Astrocyte (in vitro differentiated cells and primary cell): Measurements from ENCODE around the gene AKAP13. TPM values are rescaled to one million over a fixed set of nuclear protein-coding genes. Genes with fewer than 3 reads are reported as not detected.

ENCODE experiments used
- DNase-seq: peaks from one replicate; pipeline ENCODE4 v3.0.0-alpha.2; 2010; ENCODE audit warnings: low read depth
- FAIRE-seq: peaks from 2 replicates; lab custom pipeline; 2011; peaks lifted over from hg19 to GRCh38; lab: Jason Lieb, UNC
- H2AFZ ChIP-seq: 2 replicates; pipeline ENCODE4 v1.6.0; 2012; ENCODE audit warnings: low read depth, low read length, inconsistent platforms
- H3K27ac ChIP-seq: 2 replicates; pipeline ENCODE4 v1.5.1; 2011; ENCODE audit warnings: low read depth, low read length, inconsistent platforms
- H3K27me3 ChIP-seq: 2 replicates; pipeline ENCODE4 v1.6.0; 2011; ENCODE audit warnings: low read length, inconsistent platforms; ENCODE audit not compliant: insufficient read depth
- H3K36me3 ChIP-seq: 2 replicates; pipeline ENCODE4 v1.5.1; 2011; ENCODE audit warnings: low read length, inconsistent platforms; ENCODE audit not compliant: insufficient read depth
- H3K4me1 ChIP-seq: 2 replicates; pipeline ENCODE4 v1.5.1; 2011; ENCODE audit warnings: low read length, inconsistent platforms; ENCODE audit not compliant: insufficient read depth
- H3K4me2 ChIP-seq: 2 replicates; pipeline ENCODE4 v1.6.0; 2012; ENCODE audit warnings: low read length, inconsistent platforms
- H3K4me3 ChIP-seq: 2 replicates; pipeline ENCODE4 v1.5.1; 2011; ENCODE audit warnings: low read depth, mild to moderate bottlenecking, low read length, inconsistent platforms; ENCODE audit not compliant: insufficient read depth
- H3K79me2 ChIP-seq: 2 replicates; pipeline ENCODE4 v1.6.0; 2012; ENCODE audit warnings: mild to moderate bottlenecking, low read length, inconsistent platforms; ENCODE audit not compliant: insufficient read depth
- H3K9ac ChIP-seq: 2 replicates; pipeline ENCODE4 v1.6.0; 2012; ENCODE audit warnings: mild to moderate bottlenecking, low read length, inconsistent platforms
- H3K9me3 ChIP-seq: 2 replicates; pipeline ENCODE4 v1.5.1; 2012; ENCODE audit warnings: low read depth, mild to moderate bottlenecking, low read length, inconsistent platforms; ENCODE audit not compliant: insufficient read depth
- H4K20me1 ChIP-seq: 2 replicates; pipeline ENCODE4 v1.6.0; 2012; ENCODE audit warnings: low read length, inconsistent platforms; ENCODE audit not compliant: insufficient read depth
- H3K27ac Mint-ChIP-seq: one replicate; pipeline ENCODE4 v1.8.0; 2021; ENCODE audit warnings: mild to moderate bottlenecking, mixed read lengths; ENCODE audit not compliant: unreplicated experiment
- H3K27me3 Mint-ChIP-seq: one replicate; pipeline ENCODE4 v1.8.0; 2021; ENCODE audit warnings: low read depth, mixed read lengths; ENCODE audit not compliant: unreplicated experiment
- H3K36me3 Mint-ChIP-seq: one replicate; pipeline ENCODE4 v1.8.0; 2021; ENCODE audit warnings: low read depth, mixed read lengths; ENCODE audit not compliant: unreplicated experiment
- H3K4me1 Mint-ChIP-seq: one replicate; pipeline ENCODE4 v1.8.0; 2021; ENCODE audit warnings: low read depth, mixed read lengths; ENCODE audit not compliant: unreplicated experiment
- H3K4me3 Mint-ChIP-seq: one replicate; pipeline ENCODE4 v1.8.0; 2021; ENCODE audit warnings: mild to moderate bottlenecking, moderate library complexity, mixed read lengths; ENCODE audit not compliant: unreplicated experiment
- H3K9me3 Mint-ChIP-seq: one replicate; pipeline ENCODE4 v1.8.0; 2021; ENCODE audit warnings: mild to moderate bottlenecking, mixed read lengths; ENCODE audit not compliant: unreplicated experiment
- CTCF ChIP-seq: IDR thresholded peaks from 2 replicates; pipeline ENCODE4 v1.5.1; 2011; ENCODE audit warnings: low read depth, mild to moderate bottlenecking, inconsistent platforms, low read length, moderate library complexity; ENCODE audit not compliant: insufficient read depth
- EZH2 ChIP-seq: IDR thresholded peaks from 2 replicates; pipeline ENCODE4 v1.6.1; 2012; ENCODE audit warnings: mild to moderate bottlenecking, low read length, inconsistent platforms; ENCODE audit not compliant: insufficient read depth
- total RNA-seq: library from RNA; stranded (reverse); gene quantifications from 2 replicates; pipeline ENCODE4 v1.2.1, GENCODE V29; 2021

Gene AKAP13
- total RNA-seq, 1 donor from 2014 or later, result 98.2 TPM

GRCh38 chr15:85745023-85745422 lies 364.6 kb downstream of the AKAP13 start:
- DNase-seq (no peak), FAIRE-seq (no peak)
- no peaks in the 10 kb centered on the region for H3K9me3 ChIP-seq
- H3K27me3 ChIP-seq, result no peaks in the 10 kb centered on the region
- H3K4me1 ChIP-seq, result peaks cover 2% of the 10 kb centered on the region
- no peaks in the 10 kb centered on the region for H3K79me2 ChIP-seq
- H3K27me3 Mint-ChIP-seq, result no peaks in the 10 kb centered on the region
- H3K27ac ChIP-seq, result no peak overlapping the region
- H3K36me3 Mint-ChIP-seq, result peaks cover 9% of the 10 kb centered on the region
- H3K36me3 ChIP-seq, result peaks cover 33% of the 10 kb centered on the region
- no peak overlapping the region for H3K4me3 Mint-ChIP-seq
- H2AFZ ChIP-seq, result no peak overlapping the region
- TF ChIP-seq CTCF, result no peak
- no peak for TF ChIP-seq EZH2
- H3K4me1 Mint-ChIP-seq, result peaks cover 10% of the 10 kb centered on the region
- no peak overlapping the region for H3K4me3 ChIP-seq
- peaks cover 36% of the 10 kb centered on the region for H4K20me1 ChIP-seq
- H3K9ac ChIP-seq, result no peak overlapping the region
- H3K9me3 Mint-ChIP-seq, result no peaks in the 10 kb centered on the region
- no peak overlapping the region for H3K27ac Mint-ChIP-seq
- no peak overlapping the region for H3K4me2 ChIP-seq

DNA sequence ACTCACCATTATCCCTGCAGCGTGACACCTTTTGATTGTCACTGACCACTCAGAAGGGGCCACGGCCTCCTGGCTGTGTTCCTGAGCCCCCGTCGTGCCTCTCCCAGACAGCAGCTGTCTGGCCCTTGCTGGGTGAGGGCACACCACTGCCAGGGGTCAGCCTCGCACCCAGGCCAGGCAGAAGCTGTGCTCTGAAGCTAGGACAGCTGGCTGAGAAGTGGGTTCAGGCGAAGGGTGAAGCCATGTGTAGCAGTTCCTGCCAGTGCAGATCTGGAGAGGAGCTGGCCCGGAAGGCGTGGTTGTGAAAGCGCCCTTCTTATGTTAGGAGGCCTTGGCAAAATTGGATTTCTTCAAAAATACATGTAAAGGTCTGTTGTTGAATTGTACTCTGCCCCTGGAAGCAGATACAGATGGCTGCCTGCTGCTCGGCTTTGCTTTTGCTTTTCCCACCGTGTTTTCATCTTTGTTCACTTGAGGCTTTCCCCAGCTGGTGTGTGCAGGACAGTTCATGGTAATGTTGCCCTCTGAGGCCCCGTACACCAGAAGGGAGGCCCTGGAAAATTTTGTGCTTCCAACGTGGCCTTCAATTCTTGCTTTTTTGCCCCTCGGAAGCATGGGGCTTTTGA lies 365.2 kb downstream of the AKAP13 start:
- TF ChIP-seq CTCF, result no peak
- TF ChIP-seq EZH2, result no peak
- DNase-seq, result no peak
- Mint-ChIP-seq H3K4me3 (no peak overlapping the region), H3K36me3 (peaks cover 11% of the 10 kb centered on the region), H3K9me3 (no peaks in the 10 kb centered on the region), H3K27me3 (no peaks in the 10 kb centered on the region), H3K27ac (no peak overlapping the region), H3K4me1 (peaks cover 14% of the 10 kb centered on the region)
- Histone ChIP-seq H3K27ac (no peak overlapping the region), H4K20me1 (peaks cover 38% of the 10 kb centered on the region), H3K4me1 (peaks cover 7% of the 10 kb centered on the region), H3K79me2 (no peaks in the 10 kb centered on the region), H2AFZ (no peak overlapping the region), H3K36me3 (peaks cover 29% of the 10 kb centered on the region), H3K9ac (no peak overlapping the region), H3K27me3 (no peaks in the 10 kb centered on the region), H3K9me3 (no peaks in the 10 kb centered on the region), H3K4me3 (no peak overlapping the region), H3K4me2 (no peak overlapping the region)
- FAIRE-seq, result no peak

- Histone ChIP-seq H3K9ac (no peak overlapping the region), H3K79me2 (no peaks in the 10 kb centered on the region), H3K36me3 (peaks cover 29% of the 10 kb centered on the region), H4K20me1 (peaks cover 40% of the 10 kb centered on the region), H3K4me1 (peaks cover 17% of the 10 kb centered on the region), H3K27ac (no peak overlapping the region), H3K4me2 (no peak overlapping the region), H3K9me3 (no peaks in the 10 kb centered on the region), H3K27me3 (no peaks in the 10 kb centered on the region), H2AFZ (no peak overlapping the region), H3K4me3 (no peak overlapping the region)
- Mint-ChIP-seq H3K27ac (no peak overlapping the region), H3K36me3 (peaks cover 11% of the 10 kb centered on the region), H3K4me3 (no peak overlapping the region), H3K4me1 (peaks cover 21% of the 10 kb centered on the region), H3K9me3 (no peaks in the 10 kb centered on the region), H3K27me3 (no peaks in the 10 kb centered on the region)
- no peak for DNase-seq
- FAIRE-seq, result no peak
- TF ChIP-seq EZH2 (no peak), CTCF (no peak)
These were observed 366.2 kb downstream of the AKAP13 start for GRCh38 chr15:85746641-85747040.
